GM18870 (cell line): ENCODE measurements around the gene P3H4.
"Not testable (repeated sequence)": the region's sequence is repeated elsewhere in the genome, so short reads cannot be mapped to it uniquely, and the experiment has no call there.

Source experiments
- ATAC-seq: cut with Tn5 transposase; IDR thresholded peaks from one replicate; pipeline ENCODE4 v1.9.1; 2021; ENCODE audit warnings: moderate library complexity; ENCODE audit not compliant: unreplicated experiment

Gene P3H4

GRCh38 chr17:41796121-41796895 lies 15.4 kb downstream of the P3H4 start:
- no peak for ATAC-seq

GRCh38 chr17:41794540-41794975 lies 17.2 kb downstream of the P3H4 start:
- ATAC-seq: no peak

DNA sequence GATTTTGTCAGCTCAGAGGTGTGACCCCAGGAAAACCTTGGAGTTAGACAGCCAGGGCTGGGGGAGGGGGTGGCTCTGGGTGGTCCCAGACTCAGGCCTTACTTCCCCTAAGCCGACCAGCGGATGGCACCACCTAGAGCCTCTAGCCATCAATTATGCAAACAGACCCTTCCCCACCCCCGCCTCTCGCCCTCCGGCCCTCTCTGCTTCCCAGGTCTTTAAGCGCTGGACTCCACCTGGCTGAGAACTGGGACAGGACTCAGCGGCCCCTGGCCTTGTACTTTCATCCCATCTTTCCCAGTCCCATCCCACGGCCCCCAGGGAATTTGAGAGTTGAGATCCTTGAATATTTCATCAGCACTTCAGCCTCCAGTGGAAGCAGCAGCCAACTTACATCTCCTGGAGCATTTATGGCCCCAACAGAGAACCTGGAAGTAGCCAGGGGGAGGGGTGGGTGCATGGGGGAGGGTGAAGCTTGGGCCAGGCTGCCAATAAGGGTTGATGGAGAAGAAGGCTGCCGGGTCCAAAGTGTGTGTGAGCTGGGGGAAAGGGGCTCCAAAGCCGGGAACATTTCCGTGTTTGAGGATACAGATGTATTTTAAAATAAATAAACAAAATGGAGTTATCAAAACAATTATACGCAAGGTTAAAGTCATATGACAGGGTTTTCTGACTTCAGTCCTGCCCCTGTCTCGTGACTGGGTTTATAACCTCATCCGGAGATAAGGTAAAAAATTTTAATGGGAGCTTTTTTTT lies 17.8 kb downstream of the P3H4 start:
- no peak for ATAC-seq

DNA sequence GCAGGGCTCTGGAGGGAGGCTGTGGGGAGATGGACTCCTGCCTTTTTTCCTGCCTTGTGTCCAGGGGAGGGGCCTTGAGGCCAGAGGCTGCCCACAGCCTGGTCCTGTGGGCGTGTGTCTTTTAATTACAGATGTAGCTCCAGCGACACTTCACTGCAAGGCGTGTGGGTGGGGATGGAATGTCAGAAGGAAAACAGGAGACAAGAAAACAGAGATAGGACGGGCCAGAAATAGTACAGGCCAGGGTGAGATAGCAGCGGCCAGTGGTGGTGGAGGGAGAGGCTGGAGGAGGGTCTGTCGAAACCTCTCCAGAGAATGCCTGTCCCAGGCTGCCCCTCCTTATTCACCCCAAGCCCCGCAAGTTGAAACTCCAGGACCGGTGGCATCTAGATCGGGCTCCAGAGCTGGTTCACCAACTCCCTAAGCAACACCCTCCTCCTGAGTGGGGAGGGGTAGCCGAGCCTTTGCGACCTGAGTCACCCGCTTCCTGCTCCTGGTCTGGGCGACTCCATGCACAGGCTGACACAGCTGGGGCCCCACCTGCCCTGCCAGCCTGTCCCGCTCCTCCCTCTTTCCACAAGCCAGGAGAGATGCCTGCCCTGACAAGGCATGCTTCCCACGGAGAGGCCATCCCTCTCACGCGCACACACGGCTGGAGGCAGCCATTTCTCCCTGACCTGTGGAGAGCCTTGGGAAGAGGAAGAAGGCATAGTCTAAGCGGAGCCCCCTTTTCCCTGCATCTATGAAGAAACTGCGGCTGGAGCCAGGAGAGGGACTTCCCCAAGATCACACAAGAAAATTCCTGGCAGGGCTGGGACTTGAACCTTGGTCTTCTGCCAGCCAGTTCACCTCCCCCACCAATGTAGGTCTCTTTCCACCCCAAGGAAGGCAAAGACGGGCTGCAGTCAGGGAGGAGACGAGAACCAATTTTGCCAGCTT lies 18.6 kb downstream of the P3H4 start:
- no peak for ATAC-seq

- ATAC-seq: no peak
Measured at GRCh38 chr17:41787021-41787418, 24.7 kb downstream of the P3H4 start.

DNA sequence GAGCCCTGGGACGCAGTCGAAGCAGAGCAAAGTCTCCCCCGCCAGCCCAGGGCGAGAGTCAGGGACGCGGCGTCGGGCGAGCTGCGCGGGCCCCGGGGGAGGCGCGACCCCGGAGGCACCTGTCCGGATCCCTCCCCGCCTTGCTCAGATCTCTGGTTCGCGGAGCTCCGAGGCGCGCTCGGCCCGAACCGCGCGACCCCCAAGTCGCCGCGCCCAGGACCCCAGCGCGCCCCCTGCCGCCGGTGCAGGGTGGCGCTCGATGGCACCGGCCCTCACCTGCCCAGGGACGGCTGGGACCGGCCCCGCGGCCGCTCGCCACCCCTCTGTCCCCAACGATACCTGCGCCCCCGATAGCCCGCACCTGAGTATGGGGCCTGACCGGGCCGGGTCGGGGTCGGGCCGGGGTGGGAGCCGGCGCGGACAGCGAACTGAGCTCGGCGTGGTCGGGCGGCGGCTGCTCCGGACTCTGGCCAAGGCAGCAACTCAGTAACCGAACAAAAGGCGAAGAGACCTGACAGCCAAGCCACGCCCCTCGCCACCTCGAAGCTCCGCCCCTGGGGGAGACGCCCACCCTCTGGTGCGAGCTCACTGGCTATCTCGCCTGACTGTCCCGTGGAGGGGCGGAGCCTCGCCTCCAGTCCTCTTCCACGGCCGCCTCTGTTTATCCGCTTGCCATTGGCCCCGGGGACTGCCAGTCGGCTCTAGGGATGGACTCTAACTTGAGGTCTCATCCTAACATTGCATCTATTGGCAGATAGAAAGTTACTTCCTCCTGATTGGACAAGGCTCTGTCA lies 25.3 kb downstream of the P3H4 start, which contains the start of gene JUP:
TSS of gene JUP (minus strand) at position 485 of the 794 bp plus-strand sequence. CDS start 14,857 bp downstream, outside the sequence.
- no peak for ATAC-seq

GRCh38 chr17:41785859-41786226 lies 25.9 kb downstream of the P3H4 start:
- no peak for ATAC-seq

GRCh38 chr17:41785091-41785858 lies 26.5 kb downstream of the P3H4 start:
- no peak for ATAC-seq

- ATAC-seq: no peak
Measured at GRCh38 chr17:41784207-41784744, 27.5 kb downstream of the P3H4 start.

- ATAC-seq: no peak
Measured at GRCh38 chr17:41782142-41782541, 29.6 kb downstream of the P3H4 start.

DNA sequence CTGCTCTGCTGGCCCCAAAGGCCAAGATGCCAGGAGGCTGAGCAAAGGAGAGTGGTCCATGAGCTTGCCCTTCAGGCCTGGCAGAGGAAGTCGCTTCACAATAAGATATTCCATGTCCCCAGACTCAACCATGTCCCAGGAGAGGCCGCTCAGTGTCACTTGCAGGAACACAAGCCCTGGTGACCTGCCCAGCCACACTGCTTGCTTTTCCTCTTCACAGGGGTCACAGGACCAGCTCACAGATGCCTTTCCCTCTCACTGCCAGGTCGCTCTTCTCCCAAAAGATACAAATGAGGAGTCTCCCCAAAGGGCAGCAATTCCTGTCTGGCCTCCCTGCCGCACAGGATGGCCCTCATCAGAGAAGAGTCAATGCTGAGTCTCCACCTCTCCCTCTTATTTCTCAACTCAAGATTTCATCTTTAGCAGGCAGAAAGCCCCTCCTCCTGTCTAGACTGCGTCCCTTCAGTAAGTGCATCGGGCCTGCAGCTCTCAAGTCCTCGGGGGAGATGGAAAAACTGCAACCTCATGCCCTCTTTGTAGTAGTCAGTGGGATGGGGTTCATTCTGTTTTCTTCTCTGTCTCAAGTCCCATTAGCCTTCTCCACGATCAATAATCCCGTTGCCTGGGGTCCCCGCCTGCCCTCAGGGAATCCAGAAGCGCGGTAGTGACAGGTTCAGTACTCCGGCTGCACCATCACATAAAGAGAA lies 30.2 kb downstream of the P3H4 start:
- ATAC-seq: no peak

GRCh38 chr17:41779954-41780353 lies 31.8 kb downstream of the P3H4 start:
- no peak for ATAC-seq

DNA sequence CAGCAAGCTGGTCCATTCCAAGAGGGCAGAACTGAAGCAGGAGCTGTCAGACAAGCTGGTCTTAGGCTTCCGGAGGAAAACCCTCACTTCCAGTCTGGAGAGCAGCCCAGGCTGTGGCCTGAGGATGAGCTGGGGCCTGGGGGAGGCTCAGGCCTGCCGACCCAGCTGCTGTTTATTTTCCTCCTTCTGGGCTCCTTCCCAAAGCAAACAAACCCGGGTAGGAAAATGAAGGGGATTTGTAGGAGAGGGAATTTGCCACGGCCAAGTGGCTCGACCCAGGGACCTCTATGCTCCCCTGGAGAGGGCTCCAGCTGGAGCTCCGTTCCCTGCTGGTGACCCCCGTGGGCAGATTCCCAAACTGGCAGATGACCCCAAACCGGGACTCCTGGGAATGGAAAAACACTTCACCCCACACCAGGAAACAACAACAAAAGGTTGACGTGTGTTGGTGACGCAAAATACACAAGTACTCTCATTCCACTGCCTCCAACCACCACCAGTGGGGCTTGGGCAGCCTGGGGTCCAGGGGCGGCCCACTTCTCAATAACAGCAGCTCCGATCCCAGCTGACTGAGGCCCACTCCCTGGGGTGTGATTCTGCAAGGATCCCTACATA lies 34.1 kb downstream of the P3H4 start:
- ATAC-seq: no peak

DNA sequence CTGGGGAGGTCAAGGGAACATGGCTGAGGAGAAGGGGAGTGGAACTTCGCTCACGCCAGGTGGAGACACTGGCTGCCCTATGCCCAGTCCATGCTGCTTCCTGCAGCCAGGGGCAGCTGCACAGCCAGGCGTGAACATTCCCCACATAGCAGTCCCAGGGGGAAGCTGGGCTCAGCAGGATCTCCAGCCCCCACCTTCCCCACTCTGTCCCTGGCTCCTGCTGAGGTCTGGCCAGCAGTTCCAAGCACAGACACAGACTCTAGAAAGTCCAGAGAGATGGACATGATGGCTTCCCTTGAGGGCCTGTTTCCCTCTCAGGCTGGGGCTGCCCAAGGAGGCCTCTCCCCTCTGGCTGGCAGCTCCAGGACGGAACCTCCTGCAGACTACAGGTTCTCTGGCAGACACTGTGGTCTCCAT lies 34.6 kb downstream of the P3H4 start:
- no peak for ATAC-seq

GRCh38 chr17:41776262-41776900 lies 35.4 kb downstream of the P3H4 start:
- ATAC-seq: not testable (repeated sequence)

- no peak for ATAC-seq
Measured at GRCh38 chr17:41775394-41776226, 36.1 kb downstream of the P3H4 start.

GRCh38 chr17:41773731-41774193 lies 38.0 kb downstream of the P3H4 start:
- ATAC-seq: no peak
